ENCODE measurements around the gene STX8. TPM values are rescaled to one million over a fixed set of nuclear protein-coding genes. Genes with fewer than 3 reads are reported as not detected.
A peak's percentile ranks its signal among the peaks of the same experiment; 100 is the strongest.
"Not testable (repeated sequence)": the region's sequence is repeated elsewhere in the genome, so short reads cannot be mapped to it uniquely, and the experiment has no call there.

STX8 gene
- polyA plus RNA-seq, 1 experiment = 103 TPM

GRCh38 chr17:9577373-9577709 is 1.7 kb upstream of the STX8 start:
- Histone ChIP-seq H3K4me3 (ENCODE audit: low read depth, low read length) (no peak overlapping the region), H3K9me3 (ENCODE audit: control insufficient read depth, insufficient read depth, low read length) (no peaks in the 10 kb centered on the region), H3K27me3 (ENCODE audit: control insufficient read depth, insufficient read depth, low read length) (no peaks in the 10 kb centered on the region), H3K27ac (ENCODE audit: low read depth, low read length) (no peak overlapping the region)
- ChIA-PET POLR2A (no interaction called here), CTCF (interaction anchor here (0.6 to 3.9 kb wide), 27 partner anchors 8 to 1069 kb away, joined by 3 to 41 read pairs (median 4); no protein-coding TSS in a partner anchor)
- DNase-seq (ENCODE audit: low read depth, low spot score) = no peak
- no peak for TF ChIP-seq CTCF (IDR thresholded peaks at IDR 0.05; ENCODE audit: low read depth, low read length)

GRCh38 chr17:9576521-9577372 is 1.1 kb upstream of the STX8 start, which contains the start of gene CFAP52:
CFAP52 (plus strand) TSS chr17:9576642; CDS start chr17:9576696, 54 bp downstream.
- POLR2A ChIA-PET = no interaction called here
- no peaks in the 10 kb centered on the region for H3K9me3 ChIP-seq (ENCODE audit: control insufficient read depth, insufficient read depth, low read length)
- peak; percentile 87 for TF ChIP-seq CTCF (IDR thresholded peaks at IDR 0.05; ENCODE audit: low read depth, low read length)
- CTCF ChIA-PET = interaction anchor here (0.6 to 3.9 kb wide), 35 partner anchors 8 to 1070 kb away, joined by 3 to 41 read pairs (median 4); no protein-coding TSS in a partner anchor
- H3K27me3 ChIP-seq (ENCODE audit: control insufficient read depth, insufficient read depth, low read length) = no peaks in the 10 kb centered on the region
- DNase-seq (ENCODE audit: low read depth, low spot score) = peak; percentile 50
- H3K4me3 ChIP-seq (ENCODE audit: low read depth, low read length) = peak within 1 kb of the TSS; percentile 87
- H3K27ac ChIP-seq (ENCODE audit: low read depth, low read length) = peak within 1 kb of the TSS; percentile 39

GRCh38 chr17:9571201-9571600 is 4.4 kb downstream of the STX8 start:
- DNase-seq (ENCODE audit: low read depth, low spot score) = no peak
- no peaks in the 10 kb centered on the region for H3K9me3 ChIP-seq (ENCODE audit: control insufficient read depth, insufficient read depth, low read length)
- no peak overlapping the region for H3K4me3 ChIP-seq (ENCODE audit: low read depth, low read length)
- H3K27ac ChIP-seq (ENCODE audit: low read depth, low read length) = no peak overlapping the region
- H3K27me3 ChIP-seq (ENCODE audit: control insufficient read depth, insufficient read depth, low read length) = no peaks in the 10 kb centered on the region
- POLR2A ChIA-PET = no interaction called here
- no peak for TF ChIP-seq CTCF (IDR thresholded peaks at IDR 0.05; ENCODE audit: low read depth, low read length)
- CTCF ChIA-PET = interaction anchor here (0.7 kb wide), 1 partner anchor 16 kb away, joined by 3 read pairs; no protein-coding TSS in a partner anchor

- CTCF ChIA-PET = interaction anchor here (1.4 kb wide), 1 partner anchor 9 kb away, joined by 4 read pairs; no protein-coding TSS in a partner anchor
- POLR2A ChIA-PET = no interaction called here
- Histone ChIP-seq H3K4me3 (ENCODE audit: low read depth, low read length) (no peak overlapping the region), H3K27me3 (ENCODE audit: control insufficient read depth, insufficient read depth, low read length) (no peaks in the 10 kb centered on the region), H3K9me3 (ENCODE audit: control insufficient read depth, insufficient read depth, low read length) (no peaks in the 10 kb centered on the region), H3K27ac (ENCODE audit: low read depth, low read length) (no peak overlapping the region)
- no peak for TF ChIP-seq CTCF (IDR thresholded peaks at IDR 0.05; ENCODE audit: low read depth, low read length)
- no peak for DNase-seq (ENCODE audit: low read depth, low spot score)
Measured at GRCh38 chr17:9568957-9569588, 6.5 kb downstream of the STX8 start.

- POLR2A ChIA-PET = no interaction called here
Measured at GRCh38 chr17:9568004-9568403, 7.6 kb downstream of the STX8 start.

GRCh38 chr17:9566739-9567138 is 8.9 kb downstream of the STX8 start:
- DNase-seq (ENCODE audit: low read depth, low spot score); H3K4me3 ChIP-seq (ENCODE audit: low read depth, low read length); POLR2A ChIA-PET; H3K27ac ChIP-seq (ENCODE audit: low read depth, low read length); H3K27me3 ChIP-seq (ENCODE audit: control insufficient read depth, insufficient read depth, low read length); H3K9me3 ChIP-seq (ENCODE audit: control insufficient read depth, insufficient read depth, low read length): not testable (repeated sequence)
- CTCF ChIA-PET = interaction anchor here (1.3 kb wide), 1 partner anchor 10 kb away, joined by 7 read pairs; the partner anchor contains the start of gene CFAP52

More at GRCh38 chr17:9568004-9568403, 7.6 kb downstream of the STX8 start:
- DNase-seq (ENCODE audit: low read depth, low spot score) = no peak
- H3K4me3 ChIP-seq (ENCODE audit: low read depth, low read length) = no peak overlapping the region
- H3K27ac ChIP-seq (ENCODE audit: low read depth, low read length) = no peak overlapping the region
- no peaks in the 10 kb centered on the region for H3K27me3 ChIP-seq (ENCODE audit: control insufficient read depth, insufficient read depth, low read length)
- CTCF ChIA-PET = interaction anchor here (1.4 kb wide), 1 partner anchor 10 kb away, joined by 4 read pairs; no protein-coding TSS in a partner anchor
- TF ChIP-seq CTCF (IDR thresholded peaks at IDR 0.05; ENCODE audit: low read depth, low read length) = no peak
- H3K9me3 ChIP-seq (ENCODE audit: control insufficient read depth, insufficient read depth, low read length) = no peaks in the 10 kb centered on the region; the same call in 1 of the 2 replicates
